Mucosa of descending colon (tissue), 3 donors: ENCODE measurements around the gene KATNB1. TPM values are rescaled to one million over a fixed set of nuclear protein-coding genes. Genes with fewer than 3 reads are reported as not detected.
"Not testable (repeated sequence)": the region's sequence is repeated elsewhere in the genome, so short reads cannot be mapped to it uniquely, and the experiment has no call there.

Experiments
- ATAC-seq: fragments of 200-7000 bp; cut with Tn5 transposase; one replicate; pipeline ENCODE4 v1.9.1; 2020; ENCODE audit warnings: mild to moderate bottlenecking, moderate library complexity
- DNase-seq, 3 donors: peaks; one replicate each; pipeline ENCODE4 v3.0.0-alpha.2; 2020
- H3K36me3 ChIP-seq: fragments of 200-600 bp; one replicate; pipeline ENCODE4 v1.8.0; 2021; ENCODE audit warnings: low read depth, mild to moderate bottlenecking
- H3K4me1 ChIP-seq: fragments of 200-600 bp; one replicate; pipeline ENCODE4 v1.8.0; 2021; ENCODE audit warnings: low read depth, mild to moderate bottlenecking
- H3K4me3 ChIP-seq: fragments of 200-600 bp; one replicate; pipeline ENCODE4 v1.8.0; 2021; ENCODE audit warnings: mild to moderate bottlenecking
- H3K9me3 ChIP-seq: fragments of 200-600 bp; one replicate; pipeline ENCODE4 v1.8.0; 2021; ENCODE audit warnings: mild to moderate bottlenecking
- intact Hi-C, 2 donors: fragments of 100-400 bp; cut with DNase I in 1 of 2; cut with micrococcal nuclease in 1 of 2; formaldehyde crosslinking; loops; one replicate each; pipeline versions ENCODE4 v1.11.0 to v1.11.1; 2022; cut with DNase I, micrococcal nuclease
- total RNA-seq, 3 donors: library from RNA; stranded (reverse); fragmentation: NEBNext Ultra II Directional in 2 of 3; extraction: Animal tissue kit (Norgen Biotek cat#: 25700) in 2 of 3; gene quantifications; one replicate each; pipeline versions ENCODE4 v1.2.1 to v1.2.4, GENCODE V29; 2021 to 2023
- TF ChIP-seq, protein P1 (sequence below): fragments of 200-600 bp; IDR thresholded peaks from one replicate; pipeline ENCODE4 v1.8.0; 2022; ENCODE audit warnings: antibody characterized with exemption, mild to moderate bottlenecking
- donor health status: DM: no; HTN: no; CAD: no; lungs with moderate emphysema.
- donor health status: DM: no; HTN: no; CAD: no.
- donor health status: DM: no; HTN: yes; CAD: no.

KATNB1 gene
- total RNA-seq, 3 donors from 2014 or later, result 12.8 to 21.1 (median 17.9) TPM

DNA sequence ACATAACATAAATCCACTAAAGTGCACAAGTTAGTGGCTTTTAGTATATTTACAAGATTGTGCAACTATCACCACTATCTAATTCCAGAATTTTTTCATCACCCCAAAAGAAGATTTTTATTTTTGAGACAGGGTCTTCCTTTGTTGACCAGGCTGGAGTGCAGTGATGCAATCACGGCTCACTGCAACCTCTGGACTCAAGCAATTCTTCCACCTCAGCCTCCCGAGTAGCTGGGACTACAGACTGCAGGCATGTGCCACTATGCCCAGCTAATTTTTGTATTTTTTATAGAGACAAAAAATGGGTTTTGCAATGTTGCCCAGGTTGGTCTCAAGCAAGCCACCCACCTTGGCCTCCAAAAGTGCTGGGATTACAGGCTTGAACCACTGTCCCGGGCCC lies 25.9 kb upstream of the KATNB1 start:
- TF ChIP-seq, protein P1, sequence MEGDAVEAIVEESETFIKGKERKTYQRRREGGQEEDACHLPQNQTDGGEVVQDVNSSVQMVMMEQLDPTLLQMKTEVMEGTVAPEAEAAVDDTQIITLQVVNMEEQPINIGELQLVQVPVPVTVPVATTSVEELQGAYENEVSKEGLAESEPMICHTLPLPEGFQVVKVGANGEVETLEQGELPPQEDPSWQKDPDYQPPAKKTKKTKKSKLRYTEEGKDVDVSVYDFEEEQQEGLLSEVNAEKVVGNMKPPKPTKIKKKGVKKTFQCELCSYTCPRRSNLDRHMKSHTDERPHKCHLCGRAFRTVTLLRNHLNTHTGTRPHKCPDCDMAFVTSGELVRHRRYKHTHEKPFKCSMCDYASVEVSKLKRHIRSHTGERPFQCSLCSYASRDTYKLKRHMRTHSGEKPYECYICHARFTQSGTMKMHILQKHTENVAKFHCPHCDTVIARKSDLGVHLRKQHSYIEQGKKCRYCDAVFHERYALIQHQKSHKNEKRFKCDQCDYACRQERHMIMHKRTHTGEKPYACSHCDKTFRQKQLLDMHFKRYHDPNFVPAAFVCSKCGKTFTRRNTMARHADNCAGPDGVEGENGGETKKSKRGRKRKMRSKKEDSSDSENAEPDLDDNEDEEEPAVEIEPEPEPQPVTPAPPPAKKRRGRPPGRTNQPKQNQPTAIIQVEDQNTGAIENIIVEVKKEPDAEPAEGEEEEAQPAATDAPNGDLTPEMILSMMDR, result no peak
- ATAC-seq (no peak), DNase-seq (no peak)
- H3K4me3 ChIP-seq, result no peak overlapping the region
- intact Hi-C loops, result no loop called here
- H3K9me3 ChIP-seq, result no peaks in the 10 kb centered on the region
- H3K4me1 ChIP-seq, result no peaks in the 10 kb centered on the region
- no peaks in the 10 kb centered on the region for H3K36me3 ChIP-seq

DNA sequence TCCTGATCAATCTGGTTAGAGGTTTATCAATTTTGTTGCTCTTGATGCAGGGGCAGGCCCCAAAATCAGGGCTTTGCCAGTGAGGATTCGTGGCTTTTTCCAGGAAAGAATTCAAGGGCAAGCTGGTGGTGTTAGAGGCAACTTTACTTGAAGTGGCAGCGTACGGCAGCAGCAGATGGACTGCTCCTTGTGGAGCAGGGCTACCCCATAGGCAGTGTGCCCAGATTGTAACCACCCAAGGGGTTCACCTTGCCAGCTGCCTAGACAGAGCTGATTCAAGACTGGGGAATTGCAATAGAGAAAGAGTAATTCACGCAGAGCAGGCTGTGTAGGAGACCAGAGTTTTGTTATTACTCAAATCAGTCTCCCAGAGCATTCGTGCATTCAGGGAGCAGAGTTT lies 24.2 kb upstream of the KATNB1 start:
- TF ChIP-seq, protein P1, result no peak
- Histone ChIP-seq H3K36me3 (no peaks in the 10 kb centered on the region), H3K4me1 (no peaks in the 10 kb centered on the region), H3K9me3 (no peaks in the 10 kb centered on the region), H3K4me3 (no peak overlapping the region)
- DNase-seq (no peak), ATAC-seq (no peak)
- intact Hi-C loops, result no loop called here

DNA sequence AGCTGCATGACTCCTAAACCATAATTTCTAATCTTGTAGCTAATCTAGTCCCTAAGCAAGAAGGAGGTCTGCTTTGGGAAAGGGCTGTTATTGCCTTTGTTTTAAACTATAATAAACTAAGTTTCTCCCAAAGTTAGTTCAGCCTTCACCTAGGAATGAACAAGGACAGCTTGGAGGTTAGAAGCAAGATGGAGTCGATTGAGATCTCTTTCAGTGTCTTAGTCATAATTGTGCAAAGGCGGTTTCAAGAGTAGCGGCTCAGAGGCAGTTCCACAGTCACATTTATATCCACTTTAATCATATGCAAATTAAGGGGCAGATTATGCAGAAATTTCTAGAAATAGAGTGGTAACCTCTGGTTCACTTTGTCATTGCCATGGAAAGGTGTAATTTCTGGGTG lies 23.6 kb upstream of the KATNB1 start:
- no peaks in the 10 kb centered on the region for H3K9me3 ChIP-seq
- TF ChIP-seq, protein P1, result no peak
- H3K36me3 ChIP-seq, result no peaks in the 10 kb centered on the region
- H3K4me3 ChIP-seq, result no peak overlapping the region
- intact Hi-C loops, result no loop called here
- H3K4me1 ChIP-seq, result no peaks in the 10 kb centered on the region
- ATAC-seq (no peak), DNase-seq (no peak)

DNA sequence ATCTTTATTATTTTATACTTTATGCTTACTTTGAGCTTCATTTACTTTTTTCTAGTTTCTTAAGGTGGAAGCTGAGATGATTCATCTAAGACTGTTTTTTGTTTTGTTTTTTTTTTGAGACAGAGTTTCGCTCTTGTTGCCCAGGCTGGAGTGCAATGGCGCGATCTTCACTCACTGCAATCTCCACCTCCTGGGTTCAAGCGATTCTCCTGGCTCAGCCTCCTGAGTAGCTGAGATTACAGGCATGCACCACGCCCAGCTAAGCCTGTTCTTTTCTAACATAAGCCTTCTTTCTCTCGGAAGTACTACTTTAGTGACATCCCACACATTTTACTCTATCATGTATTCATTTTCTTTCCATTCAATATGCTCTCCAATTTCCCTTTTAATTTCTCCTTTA lies 23.0 kb upstream of the KATNB1 start:
- intact Hi-C loops, H3K9me3 ChIP-seq, H3K4me3 ChIP-seq, H3K4me1 ChIP-seq, DNase-seq, H3K36me3 ChIP-seq, ATAC-seq: not testable (repeated sequence)

DNA sequence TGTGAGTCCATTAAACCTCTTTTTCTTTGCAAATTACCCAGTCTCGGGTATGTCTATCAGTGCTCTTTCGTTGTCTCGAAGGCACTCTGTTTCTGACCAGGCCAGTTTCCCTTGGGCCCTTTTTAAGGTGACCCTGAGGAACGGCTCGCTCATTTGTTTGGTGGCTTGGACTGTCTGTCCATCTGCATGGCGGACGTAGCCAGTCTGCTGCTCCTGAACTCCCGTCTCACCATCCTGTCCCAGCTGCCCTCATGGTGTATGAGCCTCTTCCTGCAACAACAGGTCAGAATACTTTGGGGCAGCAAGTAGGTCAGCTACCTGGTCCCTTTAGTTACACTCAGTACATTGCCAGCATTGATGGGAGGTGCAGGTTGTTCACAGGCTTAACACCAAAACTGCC lies 22.0 kb upstream of the KATNB1 start:
- intact Hi-C loops, result no loop called here
- H3K4me3 ChIP-seq, result no peak overlapping the region
- H3K36me3 ChIP-seq, result no peaks in the 10 kb centered on the region
- no peaks in the 10 kb centered on the region for H3K9me3 ChIP-seq
- H3K4me1 ChIP-seq, result no peaks in the 10 kb centered on the region
- TF ChIP-seq, protein P1, result no peak
- no peak for ATAC-seq
- no peak for DNase-seq

DNA sequence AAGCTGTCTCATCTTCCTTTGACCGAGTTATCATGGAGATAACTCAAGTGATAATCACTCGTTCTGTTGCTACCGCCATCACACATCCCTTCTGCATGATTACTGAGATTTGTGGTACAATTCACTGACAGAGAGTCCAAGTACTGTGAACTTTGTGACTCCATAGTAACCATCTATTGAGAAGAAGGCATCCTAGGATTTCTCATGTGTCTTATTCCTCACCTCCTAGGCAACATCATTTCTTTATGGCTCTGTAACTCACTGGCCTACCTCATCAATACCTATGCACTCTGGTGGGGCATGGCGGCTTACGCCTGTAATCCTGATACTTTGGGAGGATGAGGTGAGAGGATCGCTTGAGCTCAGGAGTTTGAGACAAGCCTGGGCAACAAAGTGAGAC lies 21.5 kb upstream of the KATNB1 start:
- H3K36me3 ChIP-seq, result no peaks in the 10 kb centered on the region
- H3K4me3 ChIP-seq, result no peak overlapping the region
- no peak for DNase-seq
- no peaks in the 10 kb centered on the region for H3K4me1 ChIP-seq
- TF ChIP-seq, protein P1, result no peak
- ATAC-seq, result no peak
- no peaks in the 10 kb centered on the region for H3K9me3 ChIP-seq
- intact Hi-C loops, result no loop called here
